Left kidney (tissue), 8 donors: ENCODE results near the gene BRK1. TPM values are rescaled to one million over a fixed set of nuclear protein-coding genes. Genes with fewer than 3 reads are reported as not detected.
"Not testable (repeated sequence)": the region's sequence is repeated elsewhere in the genome, so short reads cannot be mapped to it uniquely, and the experiment has no call there.

Experiments
- DNase-seq: peaks from one replicate; pipeline ENCODE4 v3.0.0-alpha.2; 2013
- long read RNA-seq, 8 donors: transcript quantifications; one replicate each; lab custom pipeline, GENCODE V29; 2026
- polyA plus RNA-seq: library from polyadenylated mRNA; unstranded; fragments of 120-200 nt; gene quantifications from one replicate; pipeline ENCODE4 v1.2.1, GENCODE V29; 2013; ENCODE audit not compliant: insufficient read length

BRK1 gene
- polyA plus RNA-seq = 194 TPM
- long read RNA-seq, donor 1, transcript BRK1-201 (3 exons, 1,233 nt) = major isoform, 187 of 187 reads
- long read RNA-seq, donor 1, partial matches to known transcripts = 0 of 187 reads
- long read RNA-seq, donor 1, other reads (novel, unspliced or antisense) = 0 of 187 reads
- long read RNA-seq, donor 2, transcript BRK1-201 (3 exons, 1,233 nt) = major isoform, 154 of 175 reads
- long read RNA-seq, donor 2, partial matches to known transcripts = 21 of 175 reads
- long read RNA-seq, donor 2, other reads (novel, unspliced or antisense) = 0 of 175 reads
- long read RNA-seq, donor 3, transcript BRK1-201 (3 exons, 1,233 nt) = major isoform, 137 of 137 reads
- long read RNA-seq, donor 3, partial matches to known transcripts = 0 of 137 reads
- long read RNA-seq, donor 3, other reads (novel, unspliced or antisense) = 0 of 137 reads
- long read RNA-seq, donor 4, transcript BRK1-201 (3 exons, 1,233 nt) = major isoform, 18 of 54 reads
- long read RNA-seq, donor 4, partial matches to known transcripts = 36 of 54 reads
- long read RNA-seq, donor 4, other reads (novel, unspliced or antisense) = 0 of 54 reads
- long read RNA-seq, donor 5, transcript BRK1-201 (3 exons, 1,233 nt) = major isoform, 343 of 488 reads
- long read RNA-seq, donor 5, partial matches to known transcripts = 135 of 488 reads
- long read RNA-seq, donor 5, other reads (novel, unspliced or antisense) = 10 of 488 reads
- long read RNA-seq, donor 6, transcript BRK1-201 (3 exons, 1,233 nt) = major isoform, 193 of 193 reads
- long read RNA-seq, donor 6, partial matches to known transcripts = 0 of 193 reads
- long read RNA-seq, donor 6, other reads (novel, unspliced or antisense) = 0 of 193 reads
- long read RNA-seq, donor 7, transcript BRK1-201 (3 exons, 1,233 nt) = major isoform, 253 of 253 reads
- long read RNA-seq, donor 7, partial matches to known transcripts = 0 of 253 reads
- long read RNA-seq, donor 7, other reads (novel, unspliced or antisense) = 0 of 253 reads
- long read RNA-seq, donor 8, transcript BRK1-201 (3 exons, 1,233 nt) = major isoform, 77 of 77 reads
- long read RNA-seq, donor 8, partial matches to known transcripts = 0 of 77 reads
- long read RNA-seq, donor 8, other reads (novel, unspliced or antisense) = 0 of 77 reads

DNA sequence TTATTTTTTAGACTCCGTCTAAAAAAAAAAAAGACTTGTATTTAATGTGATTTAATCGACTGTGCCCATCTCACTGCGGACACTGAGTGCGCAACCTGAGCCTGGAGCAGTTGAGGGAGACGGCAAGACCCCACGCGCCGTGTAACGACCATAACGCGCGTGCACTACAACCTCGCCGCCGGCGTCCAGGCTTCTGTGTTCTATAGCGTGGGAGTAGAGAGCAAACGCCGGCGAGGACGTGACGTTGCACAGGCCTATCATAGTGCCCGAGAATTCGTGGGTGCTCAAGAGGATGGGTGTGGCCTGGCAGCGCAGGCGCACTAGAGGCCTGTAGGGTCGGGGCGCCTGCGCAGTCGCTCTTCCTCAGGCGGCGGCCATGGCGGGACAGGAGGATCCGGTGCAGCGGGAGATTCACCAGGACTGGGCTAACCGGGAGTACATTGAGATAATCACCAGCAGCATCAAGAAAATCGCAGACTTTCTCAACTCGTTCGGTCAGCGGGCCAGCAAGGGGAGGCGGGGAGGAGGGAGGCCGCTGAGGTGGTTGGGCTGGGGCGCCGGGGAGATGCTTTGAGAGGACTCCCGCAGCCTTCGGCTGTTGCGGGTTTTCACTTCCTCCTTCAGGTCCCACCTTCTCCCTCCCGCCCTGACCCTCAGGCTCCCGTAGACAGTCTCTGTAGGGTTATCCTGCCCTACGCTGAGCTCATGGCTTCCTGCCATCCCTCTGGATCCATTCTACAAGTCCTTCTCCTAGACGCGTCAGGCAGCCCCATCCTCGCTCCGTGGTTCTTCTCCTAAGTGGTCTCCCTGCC, at the start of gene BRK1:
Gene BRK1 (plus strand): TSS at position 350 of the 812 bp plus-strand sequence. CDS start 27 bp downstream, at position 377.
- DNase-seq = peak; percentile 94

DNA sequence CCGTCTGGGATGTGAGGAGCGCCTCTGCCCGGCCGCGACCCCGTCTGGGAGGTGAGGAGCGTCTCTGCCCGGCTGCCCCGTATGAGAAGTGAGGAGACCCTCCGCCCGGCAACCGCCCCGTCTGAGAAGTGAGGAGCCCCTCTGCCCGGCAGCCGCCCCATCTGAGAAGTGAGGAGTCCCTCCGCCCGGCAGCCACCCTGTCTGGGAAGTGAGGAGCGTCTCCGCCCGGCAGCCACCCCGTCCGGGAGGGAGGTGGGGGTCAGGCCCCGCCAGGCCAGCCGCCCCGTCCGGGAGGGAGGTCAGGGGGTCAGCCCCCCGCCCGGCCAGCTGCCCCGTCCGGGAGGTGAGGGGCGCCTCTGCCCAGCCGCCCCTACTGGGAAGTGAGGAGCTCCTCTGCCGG, 45.4 kb upstream of the BRK1 start:
- DNase-seq = not testable (repeated sequence)

DNA sequence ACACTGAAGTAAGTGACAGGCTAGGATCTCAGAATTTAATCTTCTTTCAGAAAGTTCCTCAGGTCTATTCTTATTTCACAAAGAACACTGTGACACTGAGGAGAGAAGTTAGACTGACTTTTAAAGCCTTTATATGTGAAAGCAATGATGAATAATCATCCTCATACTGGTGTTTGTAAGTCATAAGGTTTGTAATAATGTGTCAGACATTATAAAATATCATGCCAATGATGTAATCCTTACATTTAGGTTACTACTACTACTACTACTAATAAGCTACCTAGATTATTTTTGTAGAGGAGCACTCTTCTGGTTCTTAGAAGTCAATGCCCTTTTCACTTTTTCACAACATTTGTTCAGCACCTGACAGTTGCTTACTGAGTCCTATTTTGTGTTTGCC, 40.8 kb upstream of the BRK1 start:
- no peak for DNase-seq

DNA sequence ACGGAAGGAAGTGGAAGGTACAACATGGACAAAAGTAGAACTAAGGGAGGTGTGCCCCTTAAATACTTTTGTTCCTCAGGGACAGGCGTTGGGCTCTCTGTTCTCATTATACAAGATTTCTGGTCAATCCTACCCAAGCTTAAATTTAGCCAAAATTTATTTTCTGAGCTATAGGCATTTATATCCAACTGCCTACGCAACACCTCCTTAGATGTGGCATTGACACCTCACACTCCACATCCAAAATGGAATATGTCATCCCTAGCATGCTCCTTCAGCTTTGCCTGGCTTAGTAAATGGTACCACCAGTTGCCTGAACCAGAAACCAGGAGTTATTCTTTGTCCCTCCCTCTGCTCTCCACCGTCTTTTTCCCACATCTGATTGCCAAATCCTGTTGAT, 33.6 kb upstream of the BRK1 start:
- no peak for DNase-seq

DNA sequence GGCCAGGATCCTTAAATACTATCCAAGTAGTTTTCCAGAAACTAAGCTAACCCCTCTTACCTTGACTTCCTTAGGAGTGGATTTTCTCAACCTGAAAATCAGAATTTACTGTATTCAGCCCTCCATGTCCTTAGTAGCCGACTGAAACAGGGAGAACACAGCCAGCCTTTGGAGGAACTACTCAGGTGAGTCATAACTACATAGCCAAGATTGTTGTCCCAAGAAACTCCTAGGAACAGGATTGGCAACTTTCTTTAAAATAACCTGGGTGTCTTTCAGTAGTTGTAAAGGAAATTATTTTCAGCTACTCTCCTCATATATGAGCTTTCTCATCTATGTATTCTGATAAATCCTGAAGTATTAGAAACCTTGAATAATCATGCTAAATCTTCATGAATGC, 29.7 kb upstream of the BRK1 start:
- no peak for DNase-seq

DNA sequence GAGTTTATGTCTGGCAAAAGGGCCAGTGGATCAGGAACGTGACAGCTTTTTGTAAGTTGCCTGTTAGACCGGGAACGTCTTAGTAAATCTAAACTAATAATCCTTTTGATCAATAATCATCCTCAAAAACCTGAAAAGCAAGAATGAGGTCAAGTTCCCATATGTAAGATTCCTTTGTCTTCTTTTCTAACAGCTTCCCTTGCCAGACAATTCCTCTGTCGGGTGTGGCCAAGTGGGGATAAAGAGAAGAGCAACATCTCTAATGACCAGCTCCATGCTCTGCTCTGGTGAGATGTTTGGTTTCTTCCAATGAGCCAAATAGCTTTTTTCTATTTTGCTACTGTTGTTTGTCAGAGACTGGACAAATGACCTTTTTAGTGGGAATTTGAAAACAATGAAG, 27.2 kb upstream of the BRK1 start:
- no peak for DNase-seq

DNA sequence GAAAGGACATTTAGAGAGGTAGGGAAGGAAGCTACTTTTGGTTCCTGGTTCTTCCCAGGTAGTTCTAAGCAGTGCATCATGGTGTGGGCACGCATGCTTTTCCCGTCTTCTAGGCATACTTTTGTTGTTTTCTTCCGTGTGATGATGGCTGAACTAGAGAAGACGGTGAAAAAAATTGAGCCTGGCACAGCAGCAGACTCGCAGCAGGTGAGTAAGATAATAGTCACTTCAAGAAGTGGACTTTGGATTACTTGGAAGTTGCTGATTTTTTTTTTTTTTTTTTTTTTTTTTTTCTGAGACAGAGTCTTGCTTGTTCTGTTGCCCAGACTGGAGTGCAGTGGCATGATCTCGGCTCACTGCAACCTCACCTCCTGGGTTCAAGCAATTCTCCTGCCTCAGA, 25.3 kb upstream of the BRK1 start:
- DNase-seq = no peak

DNA sequence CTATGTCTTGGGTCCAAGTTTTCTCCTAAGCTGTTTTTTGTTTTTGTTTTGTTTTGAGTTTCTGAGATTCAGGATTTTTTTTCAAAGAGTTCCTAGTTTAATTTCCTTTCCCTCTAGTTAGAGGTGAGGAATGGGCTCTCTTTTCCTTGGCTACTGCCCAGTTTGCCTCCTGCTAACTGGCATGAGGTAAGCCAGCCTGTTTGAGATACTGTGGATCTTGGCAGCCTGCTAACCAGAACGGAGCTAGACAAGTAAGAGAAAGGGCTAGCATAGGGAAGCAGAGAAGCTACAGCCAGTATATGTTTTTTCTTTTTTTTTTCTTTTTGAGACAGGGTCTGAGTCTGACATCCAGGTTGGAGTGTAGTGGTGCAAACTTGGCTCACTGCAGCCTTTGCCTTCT, 24.7 kb upstream of the BRK1 start:
- not testable (repeated sequence) for DNase-seq

DNA sequence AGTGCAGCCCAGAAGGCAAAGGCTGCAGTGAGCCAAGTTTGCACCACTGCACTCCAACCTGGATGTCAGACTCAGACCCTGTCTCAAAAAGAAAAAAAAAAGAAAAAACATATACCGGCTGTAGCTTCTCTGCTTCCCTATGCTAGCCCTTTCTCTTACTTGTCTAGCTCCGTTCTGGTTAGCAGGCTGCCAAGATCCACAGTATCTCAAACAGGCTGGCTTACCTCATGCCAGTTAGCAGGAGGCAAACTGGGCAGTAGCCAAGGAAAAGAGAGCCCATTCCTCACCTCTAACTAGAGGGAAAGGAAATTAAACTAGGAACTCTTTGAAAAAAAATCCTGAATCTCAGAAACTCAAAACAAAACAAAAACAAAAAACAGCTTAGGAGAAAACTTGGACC, 24.1 kb upstream of the BRK1 start:
- DNase-seq = not testable (repeated sequence)

DNA sequence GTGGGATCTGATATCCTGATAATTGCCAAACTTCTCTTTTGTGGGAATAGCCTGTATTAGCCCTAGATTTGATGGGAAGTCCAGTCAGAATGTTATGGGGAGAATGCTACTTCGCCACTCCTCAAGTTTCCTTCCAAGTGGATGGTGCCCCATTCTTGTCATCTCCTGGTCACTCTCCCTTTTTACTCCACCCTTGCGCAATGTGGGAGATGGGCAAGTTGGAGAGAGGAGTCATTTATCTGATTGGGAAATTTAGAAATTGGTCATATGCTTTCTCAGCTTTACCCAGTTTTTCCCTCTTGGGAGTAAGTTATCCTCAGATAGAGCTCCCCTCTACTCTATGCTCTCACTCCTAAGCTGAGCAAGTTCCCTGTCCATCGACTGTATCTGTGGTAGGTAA, 21.8 kb upstream of the BRK1 start:
- no peak for DNase-seq

DNA sequence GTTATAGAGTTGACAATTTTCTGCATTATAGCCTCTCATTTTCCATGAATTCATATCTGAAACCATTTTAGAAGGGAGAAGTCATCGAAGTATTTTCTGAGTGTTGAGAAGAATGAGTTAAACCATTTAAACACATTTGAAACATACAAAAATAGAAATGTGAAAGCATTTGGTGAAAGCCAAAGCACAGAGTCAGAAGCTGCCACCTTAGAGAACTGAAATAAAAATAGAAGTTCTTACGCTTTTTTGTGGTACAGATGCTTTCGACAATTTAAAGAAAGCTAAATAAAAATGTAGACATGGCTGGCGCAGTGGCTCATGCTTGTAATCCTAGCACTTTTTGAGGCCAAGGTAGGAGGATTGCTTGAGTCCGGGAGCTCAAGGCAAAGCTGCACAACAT, 16.4 kb upstream of the BRK1 start:
- no peak for DNase-seq

DNA sequence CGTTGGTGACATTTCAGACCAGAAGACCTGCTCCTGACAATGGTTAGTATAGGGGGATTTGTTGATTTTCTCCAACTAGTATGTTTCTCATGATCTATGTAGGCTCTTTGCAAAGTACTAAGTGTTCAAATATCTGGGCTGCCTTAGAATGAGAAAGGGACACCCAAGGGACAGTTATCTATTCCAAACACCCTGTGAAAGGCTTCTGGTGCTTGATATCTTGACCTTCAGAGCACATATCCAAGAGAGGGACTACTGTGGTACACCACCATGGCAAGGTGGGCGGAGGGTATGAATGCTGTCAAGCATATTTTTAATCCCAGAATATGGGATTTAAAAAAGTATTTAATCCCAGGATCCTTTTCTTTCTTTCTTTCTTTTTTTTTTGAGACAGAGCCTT, 8.6 kb upstream of the BRK1 start:
- no peak for DNase-seq

DNA sequence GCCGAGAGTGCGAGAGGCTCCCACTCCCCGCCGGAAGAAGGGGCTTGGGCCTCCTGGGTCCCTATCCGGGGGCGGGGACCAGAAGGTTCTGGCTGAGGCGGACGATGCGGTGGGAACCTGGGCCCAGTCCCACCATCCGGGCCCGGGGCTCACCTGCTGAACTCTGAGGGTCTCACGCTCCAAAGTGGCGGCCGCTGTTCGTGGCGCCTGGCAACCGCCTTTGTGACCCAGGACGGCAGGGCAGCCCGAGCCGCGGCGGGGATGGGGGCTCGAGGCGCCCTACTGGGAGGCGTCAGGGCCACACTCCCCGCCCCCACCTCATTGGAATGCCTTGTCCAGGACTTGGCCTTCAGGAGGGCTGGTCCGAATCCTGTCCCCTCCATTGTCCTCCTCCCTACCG, 7.4 kb upstream of the BRK1 start, which contains the start of gene FANCD2OS:
Gene FANCD2OS (minus strand): TSS at position 165 of the 400 bp plus-strand sequence. CDS start 3,481 bp downstream, outside the sequence.
- DNase-seq = no peak

DNA sequence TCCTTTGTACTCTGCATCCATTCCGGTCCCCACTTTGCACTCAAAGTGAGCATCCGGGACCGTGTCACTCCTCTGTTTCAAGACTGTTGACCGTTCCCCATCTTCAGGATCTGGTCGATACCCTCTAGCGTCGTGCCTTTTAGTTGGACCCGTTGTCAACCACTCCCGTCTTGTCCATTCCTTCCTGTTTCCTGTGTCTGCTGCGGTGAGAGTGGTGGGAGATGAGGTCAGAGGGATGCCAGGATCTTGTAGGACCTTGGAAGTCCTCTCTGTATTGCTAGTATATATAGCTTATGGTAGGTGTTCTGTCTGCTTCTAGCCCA, 624 bp downstream of the BRK1 start:
- DNase-seq = peak; percentile 10

DNA sequence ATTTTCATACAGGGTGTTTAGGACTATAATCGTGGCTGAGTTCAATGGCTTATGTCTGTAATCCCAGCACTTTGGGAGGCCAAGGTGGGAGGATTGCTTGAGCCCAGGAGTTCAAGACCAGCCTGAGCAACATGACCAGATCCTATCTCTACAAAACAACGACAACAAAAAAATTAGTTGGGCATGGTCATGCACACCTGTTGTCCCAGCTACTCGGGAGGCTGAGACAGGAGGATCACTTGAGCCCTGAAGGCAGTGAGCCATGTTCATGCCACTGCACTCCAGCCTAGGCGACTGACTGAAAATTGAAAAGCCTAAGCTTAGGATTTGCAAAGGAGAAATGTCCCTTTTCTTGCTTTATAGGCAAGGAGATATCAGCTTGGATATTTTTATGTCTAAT, 1.5 kb downstream of the BRK1 start:
- no peak for DNase-seq

DNA sequence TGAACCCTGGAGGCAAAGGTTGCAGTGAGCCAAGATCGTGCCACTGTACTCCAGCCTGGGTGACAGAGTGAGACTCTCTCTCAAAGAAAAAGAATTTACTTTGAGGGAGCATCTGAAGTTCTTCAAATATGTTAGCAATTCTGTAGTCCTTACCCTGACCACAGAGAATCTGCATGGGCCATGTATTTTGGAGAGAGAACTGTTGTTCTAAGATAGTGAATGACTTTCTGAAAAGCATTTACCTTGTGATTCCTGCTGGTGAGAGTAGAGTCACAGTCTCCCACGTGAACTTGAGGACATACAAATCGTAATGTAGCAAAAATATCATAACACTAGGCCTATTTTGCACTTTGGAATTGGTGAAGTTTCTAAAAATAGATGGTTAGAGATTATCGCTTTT, 3.9 kb downstream of the BRK1 start:
- no peak for DNase-seq

DNA sequence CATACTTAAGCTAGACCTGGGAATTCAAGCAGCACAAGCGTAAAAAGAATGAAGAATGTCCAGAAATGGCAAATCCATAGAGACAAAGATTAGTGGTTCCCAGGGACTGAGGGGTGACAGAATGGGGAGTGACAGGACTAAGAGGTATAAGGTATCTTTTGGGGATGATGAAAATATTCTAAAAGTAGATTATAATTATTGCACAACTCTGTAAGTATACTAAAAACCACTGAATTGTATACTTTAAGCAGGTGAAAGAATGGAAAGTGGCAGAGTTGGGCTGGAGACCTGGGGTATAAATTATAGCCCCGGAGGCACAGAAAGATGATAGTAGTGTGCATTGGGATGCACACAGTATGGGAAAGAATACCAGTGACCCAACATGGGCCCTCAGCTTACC, 5.6 kb downstream of the BRK1 start:
- DNase-seq = no peak

DNA sequence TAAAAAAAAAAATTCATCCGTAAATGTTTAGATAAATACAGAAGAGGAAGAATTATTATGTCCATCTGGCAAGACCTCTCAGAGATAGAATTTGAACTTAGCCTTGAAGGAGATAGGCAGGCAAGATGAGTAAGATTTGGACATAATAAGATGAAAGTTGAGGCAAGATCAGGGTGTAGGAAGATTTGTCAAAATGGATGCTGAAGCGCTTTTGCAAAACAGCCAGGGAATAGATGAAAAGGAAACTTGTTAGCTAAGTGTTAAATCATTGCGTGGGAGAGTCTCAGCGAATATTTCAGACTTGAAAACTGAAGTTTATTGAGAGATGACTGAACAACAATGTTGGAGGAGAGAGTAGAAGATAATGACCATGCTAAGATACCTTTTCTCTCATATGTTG, 7.2 kb downstream of the BRK1 start:
- no peak for DNase-seq

DNA sequence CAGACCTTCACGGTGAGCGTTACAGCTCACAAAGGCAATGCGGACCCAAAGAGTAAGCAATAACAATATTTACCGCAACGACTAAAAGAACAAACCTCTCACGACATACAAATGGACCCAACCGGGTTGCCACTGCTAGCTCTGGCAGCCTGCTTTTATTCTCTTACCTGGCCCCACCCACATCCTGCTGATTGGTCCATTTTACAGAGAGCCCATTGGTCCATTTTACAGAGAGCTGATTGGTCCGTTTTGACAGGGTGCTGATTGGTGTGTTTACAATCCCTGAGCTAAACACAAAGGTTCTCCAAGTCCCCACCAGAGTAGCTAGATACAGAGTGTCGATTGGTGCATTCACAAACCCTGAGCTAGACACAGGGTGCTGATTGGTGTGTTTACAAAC, 20.4 kb downstream of the BRK1 start:
- not testable (repeated sequence) for DNase-seq

DNA sequence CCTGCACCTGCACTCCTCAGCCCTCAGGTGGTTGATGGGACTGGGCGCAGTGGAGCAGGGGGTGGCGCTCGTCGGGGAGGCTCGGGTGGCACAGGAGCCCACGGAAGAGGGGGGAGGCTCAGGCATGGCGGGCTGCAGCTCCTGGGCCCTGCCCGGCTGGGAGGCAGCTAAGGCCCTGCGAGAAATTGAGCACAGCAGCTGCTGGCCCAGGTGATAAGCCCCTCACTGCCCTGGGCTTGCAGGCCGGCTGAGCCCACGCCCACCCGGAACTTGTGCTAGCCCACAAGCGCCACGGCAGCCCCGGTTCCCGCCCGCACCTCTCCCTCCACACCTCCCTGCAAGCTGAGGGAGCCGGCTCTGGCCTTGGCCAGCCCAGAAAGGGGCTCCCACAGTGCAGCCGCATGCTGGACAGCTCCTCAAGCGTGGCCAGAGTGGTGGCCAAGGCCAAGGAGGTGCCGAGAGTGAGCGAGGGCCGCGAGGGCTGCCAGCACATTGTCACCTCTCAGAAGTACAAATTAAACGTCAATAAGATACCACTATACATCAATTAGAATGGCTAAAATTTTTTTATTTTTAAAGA, 21.0 kb downstream of the BRK1 start:
- DNase-seq = no peak

DNA sequence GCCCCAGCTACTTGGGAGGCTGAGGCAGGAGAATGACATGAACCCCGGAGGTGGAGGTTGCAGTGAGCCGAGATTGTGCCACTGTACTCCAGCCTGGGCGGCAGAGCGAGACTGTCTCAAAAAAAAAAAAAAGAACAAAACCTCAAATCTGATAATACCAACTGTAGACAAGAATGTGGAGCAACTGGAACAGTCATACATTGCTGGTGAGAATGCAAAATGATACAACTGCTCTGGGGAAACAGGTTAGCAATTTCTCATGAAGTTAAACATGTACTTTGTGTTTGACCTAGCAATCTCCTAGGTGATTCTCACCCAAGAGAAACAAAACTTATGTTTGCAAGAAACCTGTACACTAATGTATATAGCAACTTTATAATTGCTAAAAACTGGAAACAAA, 21.7 kb downstream of the BRK1 start:
- no peak for DNase-seq
